Activated T-helper 1 cell treated with anti-CD3 and anti-CD28 coated beads, Interleukin-12 subunit alpha, Interleukin-12 subunit beta, Interleukin-2, Interleukin-4 antibody, amounts not matched to agents 30 ng/mL and 10 ng/mL and 1 ng/mL, durations not matched to agents 14 hours and 24 hours and 36 hours (primary cell): ENCODE data around the gene INPP5A. TPM values are rescaled to one million over a fixed set of nuclear protein-coding genes. Genes with fewer than 3 reads are reported as not detected.

ENCODE experiments used
- DNase-seq: peaks from one replicate; pipeline ENCODE4 v3.0.0; 2021; ENCODE audit warnings: low spot score
- H3K27ac Mint-ChIP-seq: one replicate; pipeline ENCODE4 v1.8.0; 2021; ENCODE audit warnings: mild to moderate bottlenecking, mixed read lengths
- H3K27me3 Mint-ChIP-seq: one replicate; pipeline ENCODE4 v1.8.0; 2022; ENCODE audit warnings: mild to moderate bottlenecking, moderate library complexity, mixed read lengths; ENCODE audit not compliant: insufficient read depth
- H3K36me3 Mint-ChIP-seq: one replicate; pipeline ENCODE4 v1.8.0; 2021; ENCODE audit warnings: low read depth, mixed read lengths
- H3K4me1 Mint-ChIP-seq: one replicate; pipeline ENCODE4 v1.8.0; 2021; ENCODE audit warnings: low read depth, mixed read lengths
- H3K4me3 Mint-ChIP-seq: one replicate; pipeline ENCODE4 v1.8.0; 2021; ENCODE audit warnings: mild to moderate bottlenecking, moderate library complexity, mixed read lengths
- H3K9me3 Mint-ChIP-seq: one replicate; pipeline ENCODE4 v1.8.0; 2021; ENCODE audit warnings: mixed read lengths
- intact Hi-C: fragments of 100-400 bp; cut with micrococcal nuclease; formaldehyde crosslinking; loops from one replicate; pipeline ENCODE4 v1.15.1; 2024
- total RNA-seq: library from RNA; stranded (reverse); gene quantifications from 2 replicates; pipeline ENCODE4 v1.2.3, GENCODE V29; 2022

INPP5A gene
- total RNA-seq, 1 donor from 2014 or later, result 13.4 TPM

- Mint-ChIP-seq H3K4me3 (no peak overlapping the region), H3K27ac (no peak overlapping the region), H3K4me1 (no peaks in the 10 kb centered on the region), H3K27me3 (peaks cover 4% of the 10 kb centered on the region), H3K9me3 (no peaks in the 10 kb centered on the region), H3K36me3 (no peaks in the 10 kb centered on the region)
- intact Hi-C loops, result no loop called here
- no peak for DNase-seq
These were observed 18.8 kb upstream of the INPP5A start for GRCh38 chr10:132518572-132519381.

- Mint-ChIP-seq H3K27ac (no peak overlapping the region), H3K27me3 (peaks cover 4% of the 10 kb centered on the region), H3K36me3 (no peaks in the 10 kb centered on the region), H3K4me1 (no peaks in the 10 kb centered on the region), H3K4me3 (no peak overlapping the region), H3K9me3 (no peaks in the 10 kb centered on the region)
- no peak for DNase-seq
- intact Hi-C loops, result no loop called here
These were observed 18.0 kb upstream of the INPP5A start for GRCh38 chr10:132519382-132520176.

- H3K4me1 Mint-ChIP-seq, result no peaks in the 10 kb centered on the region
- H3K36me3 Mint-ChIP-seq, result no peaks in the 10 kb centered on the region
- DNase-seq, result no peak
- no peaks in the 10 kb centered on the region for H3K9me3 Mint-ChIP-seq
- no peak overlapping the region for H3K27ac Mint-ChIP-seq
- peaks cover 4% of the 10 kb centered on the region for H3K27me3 Mint-ChIP-seq
- intact Hi-C loops, result no loop called here
- H3K4me3 Mint-ChIP-seq, result no peak overlapping the region
These were observed 17.3 kb upstream of the INPP5A start for GRCh38 chr10:132520177-132520811.

- no peak overlapping the region for H3K27ac Mint-ChIP-seq
- no peaks in the 10 kb centered on the region for H3K9me3 Mint-ChIP-seq
- DNase-seq, result no peak
- no peaks in the 10 kb centered on the region for H3K4me1 Mint-ChIP-seq
- peaks cover 3% of the 10 kb centered on the region for H3K27me3 Mint-ChIP-seq
- no peaks in the 10 kb centered on the region for H3K36me3 Mint-ChIP-seq
- H3K4me3 Mint-ChIP-seq, result no peak overlapping the region
- intact Hi-C loops, result no loop called here
These were observed 16.5 kb upstream of the INPP5A start for GRCh38 chr10:132521041-132521465.

- H3K4me1 Mint-ChIP-seq, result no peaks in the 10 kb centered on the region
- intact Hi-C loops, result no loop called here
- H3K36me3 Mint-ChIP-seq, result no peaks in the 10 kb centered on the region
- no peak overlapping the region for H3K4me3 Mint-ChIP-seq
- no peak overlapping the region for H3K27ac Mint-ChIP-seq
- no peaks in the 10 kb centered on the region for H3K9me3 Mint-ChIP-seq
- DNase-seq, result no peak
- H3K27me3 Mint-ChIP-seq, result peaks cover 4% of the 10 kb centered on the region
These were observed 16.0 kb upstream of the INPP5A start for GRCh38 chr10:132521466-132522102.

- H3K27me3 Mint-ChIP-seq, result peaks cover 8% of the 10 kb centered on the region
- H3K36me3 Mint-ChIP-seq, result no peaks in the 10 kb centered on the region
- H3K27ac Mint-ChIP-seq, result no peak overlapping the region
- DNase-seq, result no peak
- no peak overlapping the region for H3K4me3 Mint-ChIP-seq
- no peaks in the 10 kb centered on the region for H3K9me3 Mint-ChIP-seq
- H3K4me1 Mint-ChIP-seq, result no peaks in the 10 kb centered on the region
- intact Hi-C loops, result no loop called here
These were observed 14.8 kb upstream of the INPP5A start for GRCh38 chr10:132522521-132523411.

GRCh38 chr10:132523561-132524442, 13.8 kb upstream of the INPP5A start:
- peaks cover 17% of the 10 kb centered on the region for H3K27me3 Mint-ChIP-seq
- no peak overlapping the region for H3K4me3 Mint-ChIP-seq
- no peak for DNase-seq
- H3K4me1 Mint-ChIP-seq, result no peaks in the 10 kb centered on the region
- no peaks in the 10 kb centered on the region for H3K9me3 Mint-ChIP-seq
- no peaks in the 10 kb centered on the region for H3K36me3 Mint-ChIP-seq
- intact Hi-C loops, result no loop called here
- H3K27ac Mint-ChIP-seq, result no peak overlapping the region

GRCh38 chr10:132524443-132525285, 12.9 kb upstream of the INPP5A start:
- Mint-ChIP-seq H3K36me3 (no peaks in the 10 kb centered on the region), H3K27ac (no peak overlapping the region), H3K9me3 (no peaks in the 10 kb centered on the region), H3K4me3 (no peak overlapping the region), H3K27me3 (peaks cover 22% of the 10 kb centered on the region), H3K4me1 (no peaks in the 10 kb centered on the region)
- no peak for DNase-seq
- intact Hi-C loops, result no loop called here

GRCh38 chr10:132526676-132527075, 10.9 kb upstream of the INPP5A start:
- H3K27me3 Mint-ChIP-seq, result peaks cover 22% of the 10 kb centered on the region
- H3K9me3 Mint-ChIP-seq, result peaks cover 10% of the 10 kb centered on the region
- H3K4me1 Mint-ChIP-seq, result no peaks in the 10 kb centered on the region
- no peak for DNase-seq
- H3K36me3 Mint-ChIP-seq, result no peaks in the 10 kb centered on the region
- no peak overlapping the region for H3K4me3 Mint-ChIP-seq
- intact Hi-C loops, result no loop called here
- H3K27ac Mint-ChIP-seq, result no peak overlapping the region

GRCh38 chr10:132527339-132528063, 10.1 kb upstream of the INPP5A start:
- no peak overlapping the region for H3K4me3 Mint-ChIP-seq
- H3K27ac Mint-ChIP-seq, result no peak overlapping the region
- H3K36me3 Mint-ChIP-seq, result no peaks in the 10 kb centered on the region
- H3K27me3 Mint-ChIP-seq, result peaks cover 22% of the 10 kb centered on the region
- intact Hi-C loops, result no loop called here
- H3K9me3 Mint-ChIP-seq, result peaks cover 13% of the 10 kb centered on the region
- no peaks in the 10 kb centered on the region for H3K4me1 Mint-ChIP-seq
- DNase-seq, result no peak
